WTC11 (cell line): Measurements from ENCODE around the gene IPPK. TPM values are rescaled to one million over a fixed set of nuclear protein-coding genes. Genes with fewer than 3 reads are reported as not detected.

Experiments used
- ATAC-seq: fragments of 200-7000 bp; cut with Tn5 transposase; 2 replicates; pipeline ENCODE4 v1.10.0; 2021; ENCODE audit warnings: mild to moderate bottlenecking, moderate library complexity
- CTCF ChIA-PET: fragments of 300-600 bp; sonication (Branson Sonifier 250); formaldehyde crosslinking; loops from one replicate; lab custom pipeline; 2021; ENCODE audit warnings: antibody characterized with exemption; lab: Charles Lee
- POLR2A ChIA-PET: fragments of 350-600 bp; sonication (Branson Sonifier 250); formaldehyde crosslinking; loops from one replicate; lab custom pipeline; 2021; ENCODE audit warnings: antibody characterized with exemption; lab: Charles Lee
- DNase-seq: peaks from one replicate; pipeline ENCODE4 v3.0.0; 2021; ENCODE audit warnings: low spot score
- H3K27ac Mint-ChIP-seq: 2 replicates; pipeline ENCODE4 v1.8.0; 2021; ENCODE audit warnings: mixed read lengths
- H3K27me3 Mint-ChIP-seq: 2 replicates; pipeline ENCODE4 v1.8.0; 2021; ENCODE audit warnings: low read depth, mild to moderate bottlenecking, moderate library complexity, mixed read lengths
- H3K36me3 Mint-ChIP-seq: 2 replicates; pipeline ENCODE4 v1.8.0; 2021; ENCODE audit warnings: mixed read lengths
- H3K4me1 Mint-ChIP-seq: 2 replicates; pipeline ENCODE4 v1.8.0; 2022; ENCODE audit warnings: mixed read lengths
- H3K4me3 Mint-ChIP-seq: 2 replicates; pipeline ENCODE4 v1.8.0; 2021; ENCODE audit warnings: mild to moderate bottlenecking, moderate library complexity, mixed read lengths
- H3K9me3 Mint-ChIP-seq: 2 replicates; pipeline ENCODE4 v1.8.0; 2021; ENCODE audit warnings: mixed read lengths
- IRF2 ChIP-seq: sonication (generic); formaldehyde crosslinking; IDR thresholded peaks from 2 replicates; pipeline ENCODE4 v1.8.0; 2022; ENCODE audit warnings: low read depth, missing genetic modification reagents, borderline replicate concordance
- NR1H2 ChIP-seq: sonication (generic); formaldehyde crosslinking; IDR thresholded peaks from 2 replicates; pipeline ENCODE4 v1.9.0; 2021; ENCODE audit warnings: mild to moderate bottlenecking, moderate library complexity, missing genetic modification reagents
- OVOL2 ChIP-seq: fragments of 250-450 bp; sonication (Bioruptor Pico); IDR thresholded peaks from 2 replicates; pipeline ENCODE4 v1.9.0; 2021; ENCODE audit warnings: mild to moderate bottlenecking, borderline replicate concordance
- RORB ChIP-seq: fragments of 250-450 bp; sonication (Bioruptor Pico); IDR thresholded peaks from 2 replicates; pipeline ENCODE4 v1.9.0; 2021; ENCODE audit warnings: mild to moderate bottlenecking
- TEAD1 ChIP-seq: sonication (generic); formaldehyde crosslinking; IDR thresholded peaks from 2 replicates; pipeline ENCODE4 v1.8.0; 2022; ENCODE audit warnings: mild to moderate bottlenecking, missing genetic modification reagents
- ZNF317 ChIP-seq: sonication (generic); formaldehyde crosslinking; IDR thresholded peaks from 2 replicates; pipeline ENCODE4 v1.8.1; 2023; ENCODE audit warnings: low read depth, mild to moderate bottlenecking, moderate library complexity, missing genetic modification reagents, borderline replicate concordance
- total RNA-seq: library from RNA; stranded (reverse); gene quantifications from 3 replicates; pipeline ENCODE4 v1.2.3, GENCODE V29; 2021
- TF ChIP-seq, protein P1 (sequence below): sonication (generic); formaldehyde crosslinking; IDR thresholded peaks from 2 replicates; pipeline ENCODE4 v1.8.0; 2022; ENCODE audit warnings: mild to moderate bottlenecking, missing genetic modification reagents
- TF ChIP-seq, protein P2 (sequence below): sonication (generic); formaldehyde crosslinking; IDR thresholded peaks from 2 replicates; pipeline ENCODE4 v1.8.0; 2022; ENCODE audit warnings: missing genetic modification reagents
- TF ChIP-seq, protein P3 (sequence below): sonication (generic); formaldehyde crosslinking; IDR thresholded peaks from 2 replicates; pipeline ENCODE4 v1.8.0; 2023; ENCODE audit warnings: mild to moderate bottlenecking, missing genetic modification reagents
- TF ChIP-seq, protein P4 (sequence below): sonication (generic); formaldehyde crosslinking; IDR thresholded peaks from 2 replicates; pipeline ENCODE4 v1.8.1; 2023; ENCODE audit warnings: mild to moderate bottlenecking, missing genetic modification reagents, moderate library complexity
- TF ChIP-seq, protein P5 (sequence below): sonication (generic); formaldehyde crosslinking; IDR thresholded peaks from 2 replicates; pipeline ENCODE4 v1.8.1; 2022; ENCODE audit warnings: missing genetic modification reagents, borderline replicate concordance
- TF ChIP-seq, protein P6 (sequence below): sonication (generic); formaldehyde crosslinking; IDR thresholded peaks from 2 replicates; pipeline ENCODE4 v1.8.0; 2022; ENCODE audit warnings: mild to moderate bottlenecking, missing genetic modification reagents

The IPPK gene
- total RNA-seq, 1 experiment from 2014 or later = 8.6 TPM

DNA sequence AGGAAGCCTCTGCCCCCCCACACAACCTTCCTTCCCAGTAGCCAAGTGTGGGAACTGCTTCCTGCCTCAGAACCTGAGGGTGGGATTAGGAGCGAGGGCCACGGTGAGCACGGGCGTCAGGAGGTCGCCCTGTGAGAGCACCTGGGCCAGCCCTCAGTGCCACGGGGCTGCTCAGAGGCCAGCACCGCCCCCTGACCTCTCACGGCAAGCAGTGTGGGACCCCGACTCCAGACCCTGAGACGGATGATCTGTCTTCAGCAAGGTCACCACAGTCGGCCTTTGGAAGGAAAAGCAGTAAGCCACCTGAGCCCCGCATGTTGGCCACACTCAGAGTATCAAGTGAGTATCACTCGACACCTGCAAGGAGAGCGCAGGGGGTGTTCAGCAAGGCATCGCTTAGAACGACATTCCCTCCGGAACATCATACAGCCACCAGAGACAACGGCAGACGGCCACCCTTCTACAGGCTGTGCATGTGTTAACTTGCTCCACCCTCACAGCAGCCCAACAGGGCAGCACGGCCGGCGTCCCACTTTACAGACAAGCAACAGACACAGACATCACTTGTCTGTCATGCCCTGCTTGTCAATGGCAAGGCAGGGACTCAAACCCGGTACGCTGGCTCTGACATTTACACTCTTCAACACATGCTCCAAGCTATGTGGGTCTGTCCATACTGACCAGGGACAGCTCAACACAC is 50.2 kb downstream of the IPPK start:
- no peak for TF ChIP-seq NR1H2 (CRISPR knock-in tag)
- TF ChIP-seq IRF2 (CRISPR knock-in tag) = no peak
- TF ChIP-seq, protein P1, sequence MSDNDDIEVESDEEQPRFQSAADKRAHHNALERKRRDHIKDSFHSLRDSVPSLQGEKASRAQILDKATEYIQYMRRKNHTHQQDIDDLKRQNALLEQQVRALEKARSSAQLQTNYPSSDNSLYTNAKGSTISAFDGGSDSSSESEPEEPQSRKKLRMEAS (CRISPR knock-in tag) = no peak
- TF ChIP-seq, protein P2, sequence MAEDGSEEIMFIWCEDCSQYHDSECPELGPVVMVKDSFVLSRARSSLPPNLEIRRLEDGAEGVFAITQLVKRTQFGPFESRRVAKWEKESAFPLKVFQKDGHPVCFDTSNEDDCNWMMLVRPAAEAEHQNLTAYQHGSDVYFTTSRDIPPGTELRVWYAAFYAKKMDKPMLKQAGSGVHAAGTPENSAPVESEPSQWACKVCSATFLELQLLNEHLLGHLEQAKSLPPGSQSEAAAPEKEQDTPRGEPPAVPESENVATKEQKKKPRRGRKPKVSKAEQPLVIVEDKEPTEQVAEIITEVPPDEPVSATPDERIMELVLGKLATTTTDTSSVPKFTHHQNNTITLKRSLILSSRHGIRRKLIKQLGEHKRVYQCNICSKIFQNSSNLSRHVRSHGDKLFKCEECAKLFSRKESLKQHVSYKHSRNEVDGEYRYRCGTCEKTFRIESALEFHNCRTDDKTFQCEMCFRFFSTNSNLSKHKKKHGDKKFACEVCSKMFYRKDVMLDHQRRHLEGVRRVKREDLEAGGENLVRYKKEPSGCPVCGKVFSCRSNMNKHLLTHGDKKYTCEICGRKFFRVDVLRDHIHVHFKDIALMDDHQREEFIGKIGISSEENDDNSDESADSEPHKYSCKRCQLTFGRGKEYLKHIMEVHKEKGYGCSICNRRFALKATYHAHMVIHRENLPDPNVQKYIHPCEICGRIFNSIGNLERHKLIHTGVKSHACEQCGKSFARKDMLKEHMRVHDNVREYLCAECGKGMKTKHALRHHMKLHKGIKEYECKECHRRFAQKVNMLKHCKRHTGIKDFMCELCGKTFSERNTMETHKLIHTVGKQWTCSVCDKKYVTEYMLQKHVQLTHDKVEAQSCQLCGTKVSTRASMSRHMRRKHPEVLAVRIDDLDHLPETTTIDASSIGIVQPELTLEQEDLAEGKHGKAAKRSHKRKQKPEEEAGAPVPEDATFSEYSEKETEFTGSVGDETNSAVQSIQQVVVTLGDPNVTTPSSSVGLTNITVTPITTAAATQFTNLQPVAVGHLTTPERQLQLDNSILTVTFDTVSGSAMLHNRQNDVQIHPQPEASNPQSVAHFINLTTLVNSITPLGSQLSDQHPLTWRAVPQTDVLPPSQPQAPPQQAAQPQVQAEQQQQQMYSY (CRISPR knock-in tag) = no peak
- TF ChIP-seq, protein P3, sequence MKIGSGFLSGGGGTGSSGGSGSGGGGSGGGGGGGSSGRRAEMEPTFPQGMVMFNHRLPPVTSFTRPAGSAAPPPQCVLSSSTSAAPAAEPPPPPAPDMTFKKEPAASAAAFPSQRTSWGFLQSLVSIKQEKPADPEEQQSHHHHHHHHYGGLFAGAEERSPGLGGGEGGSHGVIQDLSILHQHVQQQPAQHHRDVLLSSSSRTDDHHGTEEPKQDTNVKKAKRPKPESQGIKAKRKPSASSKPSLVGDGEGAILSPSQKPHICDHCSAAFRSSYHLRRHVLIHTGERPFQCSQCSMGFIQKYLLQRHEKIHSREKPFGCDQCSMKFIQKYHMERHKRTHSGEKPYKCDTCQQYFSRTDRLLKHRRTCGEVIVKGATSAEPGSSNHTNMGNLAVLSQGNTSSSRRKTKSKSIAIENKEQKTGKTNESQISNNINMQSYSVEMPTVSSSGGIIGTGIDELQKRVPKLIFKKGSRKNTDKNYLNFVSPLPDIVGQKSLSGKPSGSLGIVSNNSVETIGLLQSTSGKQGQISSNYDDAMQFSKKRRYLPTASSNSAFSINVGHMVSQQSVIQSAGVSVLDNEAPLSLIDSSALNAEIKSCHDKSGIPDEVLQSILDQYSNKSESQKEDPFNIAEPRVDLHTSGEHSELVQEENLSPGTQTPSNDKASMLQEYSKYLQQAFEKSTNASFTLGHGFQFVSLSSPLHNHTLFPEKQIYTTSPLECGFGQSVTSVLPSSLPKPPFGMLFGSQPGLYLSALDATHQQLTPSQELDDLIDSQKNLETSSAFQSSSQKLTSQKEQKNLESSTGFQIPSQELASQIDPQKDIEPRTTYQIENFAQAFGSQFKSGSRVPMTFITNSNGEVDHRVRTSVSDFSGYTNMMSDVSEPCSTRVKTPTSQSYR = no peak
- TF ChIP-seq, protein P4, sequence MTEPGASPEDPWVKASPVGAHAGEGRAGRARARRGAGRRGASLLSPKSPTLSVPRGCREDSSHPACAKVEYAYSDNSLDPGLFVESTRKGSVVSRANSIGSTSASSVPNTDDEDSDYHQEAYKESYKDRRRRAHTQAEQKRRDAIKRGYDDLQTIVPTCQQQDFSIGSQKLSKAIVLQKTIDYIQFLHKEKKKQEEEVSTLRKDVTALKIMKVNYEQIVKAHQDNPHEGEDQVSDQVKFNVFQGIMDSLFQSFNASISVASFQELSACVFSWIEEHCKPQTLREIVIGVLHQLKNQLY (CRISPR knock-in tag) = no peak
- no peak for TF ChIP-seq ZNF317
- no peak for TF ChIP-seq OVOL2
- TF ChIP-seq RORB (CRISPR knock-in tag) = no peak
- TF ChIP-seq, protein P5, sequence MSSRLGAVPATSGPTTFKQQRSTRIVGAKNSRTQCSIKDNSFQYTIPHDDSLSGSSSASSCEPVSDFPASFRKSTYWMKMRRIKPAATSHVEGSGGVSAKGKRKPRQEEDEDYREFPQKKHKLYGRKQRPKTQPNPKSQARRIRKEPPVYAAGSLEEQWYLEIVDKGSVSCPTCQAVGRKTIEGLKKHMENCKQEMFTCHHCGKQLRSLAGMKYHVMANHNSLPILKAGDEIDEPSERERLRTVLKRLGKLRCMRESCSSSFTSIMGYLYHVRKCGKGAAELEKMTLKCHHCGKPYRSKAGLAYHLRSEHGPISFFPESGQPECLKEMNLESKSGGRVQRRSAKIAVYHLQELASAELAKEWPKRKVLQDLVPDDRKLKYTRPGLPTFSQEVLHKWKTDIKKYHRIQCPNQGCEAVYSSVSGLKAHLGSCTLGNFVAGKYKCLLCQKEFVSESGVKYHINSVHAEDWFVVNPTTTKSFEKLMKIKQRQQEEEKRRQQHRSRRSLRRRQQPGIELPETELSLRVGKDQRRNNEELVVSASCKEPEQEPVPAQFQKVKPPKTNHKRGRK (CRISPR knock-in tag) = no peak
- TF ChIP-seq, protein P6, sequence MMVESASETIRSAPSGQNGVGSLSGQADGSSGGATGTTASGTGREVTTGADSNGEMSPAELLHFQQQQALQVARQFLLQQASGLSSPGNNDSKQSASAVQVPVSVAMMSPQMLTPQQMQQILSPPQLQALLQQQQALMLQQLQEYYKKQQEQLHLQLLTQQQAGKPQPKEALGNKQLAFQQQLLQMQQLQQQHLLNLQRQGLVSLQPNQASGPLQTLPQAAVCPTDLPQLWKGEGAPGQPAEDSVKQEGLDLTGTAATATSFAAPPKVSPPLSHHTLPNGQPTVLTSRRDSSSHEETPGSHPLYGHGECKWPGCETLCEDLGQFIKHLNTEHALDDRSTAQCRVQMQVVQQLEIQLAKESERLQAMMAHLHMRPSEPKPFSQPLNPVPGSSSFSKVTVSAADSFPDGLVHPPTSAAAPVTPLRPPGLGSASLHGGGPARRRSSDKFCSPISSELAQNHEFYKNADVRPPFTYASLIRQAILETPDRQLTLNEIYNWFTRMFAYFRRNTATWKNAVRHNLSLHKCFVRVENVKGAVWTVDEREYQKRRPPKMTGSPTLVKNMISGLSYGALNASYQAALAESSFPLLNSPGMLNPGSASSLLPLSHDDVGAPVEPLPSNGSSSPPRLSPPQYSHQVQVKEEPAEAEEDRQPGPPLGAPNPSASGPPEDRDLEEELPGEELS (CRISPR knock-in tag) = no peak
- Mint-ChIP-seq H3K4me1 (no peaks in the 10 kb centered on the region), H3K27me3 (no peaks in the 10 kb centered on the region), H3K4me3 (no peak overlapping the region), H3K27ac (peak overlapping the region; percentile 88), H3K9me3 (no peaks in the 10 kb centered on the region), H3K36me3 (peaks cover 33% of the 10 kb centered on the region)
- ATAC-seq (no peak; the same call in 1 of the 2 replicates), DNase-seq (no peak)
- CTCF ChIA-PET = no interaction called here
- POLR2A ChIA-PET = no interaction called here

DNA sequence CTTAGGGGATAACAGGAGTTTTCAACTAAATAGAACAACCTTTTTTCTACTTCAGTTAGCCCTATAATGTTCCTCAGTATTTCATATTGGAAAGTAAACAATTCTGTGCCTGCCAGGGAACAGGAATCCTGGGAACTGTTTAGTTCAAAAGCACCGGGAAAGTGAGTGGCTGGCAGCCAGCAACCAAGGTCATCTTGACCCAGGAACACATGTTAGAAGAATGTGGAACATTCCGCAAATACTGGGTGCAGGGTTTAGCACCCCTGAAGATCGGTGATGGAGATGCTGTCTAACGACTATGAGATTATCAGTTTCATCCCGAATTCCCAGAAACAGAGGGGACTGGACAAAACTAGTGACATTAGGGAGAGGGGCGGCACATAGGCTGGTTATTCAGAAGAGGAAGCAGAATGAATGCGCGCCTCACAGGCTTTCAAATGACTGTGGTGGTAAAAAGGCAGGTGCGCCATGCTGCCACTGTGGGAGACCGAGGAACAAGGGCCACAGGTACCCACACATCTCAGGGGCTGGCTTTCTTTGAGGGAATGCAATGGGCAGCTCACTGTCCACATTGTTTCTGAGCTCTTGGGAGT is 51.2 kb downstream of the IPPK start:
- Mint-ChIP-seq H3K36me3 (peaks cover 37% of the 10 kb centered on the region), H3K27me3 (no peaks in the 10 kb centered on the region), H3K9me3 (no peaks in the 10 kb centered on the region), H3K4me3 (no peak overlapping the region), H3K27ac (no peak overlapping the region), H3K4me1 (no peaks in the 10 kb centered on the region)
- no peak for DNase-seq
- POLR2A ChIA-PET = no interaction called here
- no peak for ATAC-seq
- TF ChIP-seq TEAD1 (CRISPR knock-in tag) = no peak
- CTCF ChIA-PET = no interaction called here
